HepG2 (cell line): Measurements from ENCODE around the gene VIM. TPM values are rescaled to one million over a fixed set of nuclear protein-coding genes. Genes with fewer than 3 reads are reported as not detected.

ENCODE experiments used
- CENPT ChIP-seq: sonication (generic); formaldehyde crosslinking; IDR thresholded peaks from 2 replicates; pipeline ENCODE4 v1.8.0; 2022; ENCODE audit warnings: low read depth, mild to moderate bottlenecking, moderate library complexity, missing genetic modification reagents
- HMG20B ChIP-seq: conservative IDR thresholded peaks from 2 replicates; pipeline ENCODE4 v1.6.1; 2016; ENCODE audit warnings: missing genetic modification reagents, missing compliant biosample characterization
- KLF9 ChIP-seq: IDR thresholded peaks from 2 replicates; pipeline ENCODE4 v1.6.1; 2016; ENCODE audit warnings: low read depth
- POLR2G ChIP-seq: fragments of 200-400 bp; formaldehyde crosslinking; IDR thresholded peaks from 2 replicates; pipeline ENCODE4 v1.6.1; 2018; ENCODE audit warnings: mild to moderate bottlenecking, low read depth, low read length, moderate library complexity
- ZBTB7A ChIP-seq: sonication (generic); formaldehyde crosslinking; IDR thresholded peaks from 2 replicates; pipeline ENCODE4 v1.8.0; 2022; ENCODE audit warnings: mild to moderate bottlenecking, missing genetic modification reagents
- ZKSCAN8 ChIP-seq: IDR thresholded peaks from 2 replicates; pipeline ENCODE4 v1.6.1; 2016; ENCODE audit warnings: borderline replicate concordance, missing genetic modification reagents, missing compliant biosample characterization
- ZNF326 ChIP-seq: sonication (generic); formaldehyde crosslinking; IDR thresholded peaks from 2 replicates; pipeline ENCODE4 v1.4.0; 2020; ENCODE audit warnings: missing genetic modification reagents, borderline replicate concordance
- ZNF430 ChIP-seq: sonication (generic); formaldehyde crosslinking; IDR thresholded peaks from 2 replicates; pipeline ENCODE4 v1.9.0; 2021; ENCODE audit warnings: mild to moderate bottlenecking, missing genetic modification reagents
- ZNF543 ChIP-seq: sonication (generic); formaldehyde crosslinking; IDR thresholded peaks from 2 replicates; pipeline ENCODE4 v1.4.0; 2020; ENCODE audit warnings: mild to moderate bottlenecking, missing genetic modification reagents
- ZNF839 ChIP-seq: sonication (generic); formaldehyde crosslinking; IDR thresholded peaks from 2 replicates; pipeline ENCODE4 v1.4.0; 2020; ENCODE audit warnings: missing genetic modification reagents, mild to moderate bottlenecking, borderline replicate concordance
- ZZZ3 ChIP-seq: sonication (generic); formaldehyde crosslinking; IDR thresholded peaks from 2 replicates; pipeline ENCODE4 v1.4.0; 2020; ENCODE audit warnings: missing genetic modification reagents, mild to moderate bottlenecking, borderline replicate concordance
- polyA plus RNA-seq, 8 experiments: library from polyadenylated mRNA; depleted of rRNA in 3 of 8; stranded (reverse) in 7 of 8; unstranded in 1 of 8; fragments of >200 nt; fragmentation: Illumina TruSeq in 4 of 8; extraction: Trizol in 4 of 8; gene quantifications; 2 replicates each; pipeline versions ENCODE4 v1.2.1 to v1.2.3, GENCODE V29; 2011 to 2016; ENCODE audit warnings: low read depth in 4 of 8, missing spikeins in 1 of 8, mixed read lengths in 1 of 8; ENCODE audit not compliant: insufficient read depth in 1 of 8
- total RNA-seq, 5 experiments: library from RNA; depleted of rRNA; stranded (reverse); fragments of >200 nt; fragmentation: Illumina TruSeq; extraction: Trizol; gene quantifications; 2 replicates each; pipeline ENCODE4 v1.2.3, GENCODE V29; 2016; ENCODE audit warnings: low read depth in 1 of 5
- TF ChIP-seq, protein P1 (sequence below): sonication (generic); formaldehyde crosslinking; IDR thresholded peaks from 2 replicates; pipeline ENCODE4 v1.8.0; 2022; ENCODE audit warnings: mild to moderate bottlenecking, missing genetic modification reagents
- TF ChIP-seq, protein P2 (sequence below): sonication (generic); formaldehyde crosslinking; IDR thresholded peaks from 2 replicates; pipeline ENCODE4 v1.4.0; 2020; ENCODE audit warnings: missing genetic modification reagents, borderline replicate concordance

The VIM gene
- total and polyA plus RNA-seq, 2 of the 13 experiments (the other 11 are each of a cell fraction or from before 2014, with no cell fraction given), result not detected

DNA sequence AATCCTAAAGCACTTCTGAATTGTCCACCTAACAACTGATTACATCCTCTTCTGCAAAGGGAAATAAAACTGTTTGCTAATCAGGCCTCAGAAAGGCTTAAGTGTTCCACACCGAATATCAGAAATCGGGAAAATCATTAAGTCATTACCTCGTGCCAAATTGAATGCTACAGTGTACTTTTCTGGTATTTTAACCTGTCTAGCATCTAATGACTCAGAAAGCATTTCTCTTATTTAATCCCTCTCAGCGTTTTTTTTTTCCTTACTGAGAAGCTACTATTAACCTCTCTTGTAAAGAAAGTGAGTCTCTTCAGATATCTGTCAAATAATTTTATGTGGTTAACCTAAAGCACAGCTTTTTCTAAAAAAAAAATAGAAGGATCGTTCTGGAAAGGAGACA, 28.6 kb downstream of the VIM start (continued):
- TF ChIP-seq, protein P1, sequence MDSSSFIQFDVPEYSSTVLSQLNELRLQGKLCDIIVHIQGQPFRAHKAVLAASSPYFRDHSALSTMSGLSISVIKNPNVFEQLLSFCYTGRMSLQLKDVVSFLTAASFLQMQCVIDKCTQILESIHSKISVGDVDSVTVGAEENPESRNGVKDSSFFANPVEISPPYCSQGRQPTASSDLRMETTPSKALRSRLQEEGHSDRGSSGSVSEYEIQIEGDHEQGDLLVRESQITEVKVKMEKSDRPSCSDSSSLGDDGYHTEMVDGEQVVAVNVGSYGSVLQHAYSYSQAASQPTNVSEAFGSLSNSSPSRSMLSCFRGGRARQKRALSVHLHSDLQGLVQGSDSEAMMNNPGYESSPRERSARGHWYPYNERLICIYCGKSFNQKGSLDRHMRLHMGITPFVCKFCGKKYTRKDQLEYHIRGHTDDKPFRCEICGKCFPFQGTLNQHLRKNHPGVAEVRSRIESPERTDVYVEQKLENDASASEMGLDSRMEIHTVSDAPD (CRISPR knock-in tag), result no peak
- no peak for TF ChIP-seq ZNF839
- no peak for TF ChIP-seq ZZZ3 (CRISPR knock-in tag)
- TF ChIP-seq HMG20B, result no peak
- no peak for TF ChIP-seq ZBTB7A
- TF ChIP-seq KLF9 (CRISPR knock-in tag), result no peak
- TF ChIP-seq ZNF543 (CRISPR knock-in tag), result no peak
- no peak for TF ChIP-seq CENPT (CRISPR knock-in tag)
- no peak for TF ChIP-seq ZKSCAN8
- no peak for TF ChIP-seq ZNF326 (CRISPR knock-in tag)
- TF ChIP-seq ZNF430, result no peak
- TF ChIP-seq, protein P2, sequence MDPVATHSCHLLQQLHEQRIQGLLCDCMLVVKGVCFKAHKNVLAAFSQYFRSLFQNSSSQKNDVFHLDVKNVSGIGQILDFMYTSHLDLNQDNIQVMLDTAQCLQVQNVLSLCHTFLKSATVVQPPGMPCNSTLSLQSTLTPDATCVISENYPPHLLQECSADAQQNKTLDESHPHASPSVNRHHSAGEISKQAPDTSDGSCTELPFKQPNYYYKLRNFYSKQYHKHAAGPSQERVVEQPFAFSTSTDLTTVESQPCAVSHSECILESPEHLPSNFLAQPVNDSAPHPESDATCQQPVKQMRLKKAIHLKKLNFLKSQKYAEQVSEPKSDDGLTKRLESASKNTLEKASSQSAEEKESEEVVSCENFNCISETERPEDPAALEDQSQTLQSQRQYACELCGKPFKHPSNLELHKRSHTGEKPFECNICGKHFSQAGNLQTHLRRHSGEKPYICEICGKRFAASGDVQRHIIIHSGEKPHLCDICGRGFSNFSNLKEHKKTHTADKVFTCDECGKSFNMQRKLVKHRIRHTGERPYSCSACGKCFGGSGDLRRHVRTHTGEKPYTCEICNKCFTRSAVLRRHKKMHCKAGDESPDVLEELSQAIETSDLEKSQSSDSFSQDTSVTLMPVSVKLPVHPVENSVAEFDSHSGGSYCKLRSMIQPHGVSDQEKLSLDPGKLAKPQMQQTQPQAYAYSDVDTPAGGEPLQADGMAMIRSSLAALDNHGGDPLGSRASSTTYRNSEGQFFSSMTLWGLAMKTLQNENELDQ, result no peak
- TF ChIP-seq POLR2G, result no peak
